ENCODE data around the gene IL18BP.

Gene IL18BP

DNA sequence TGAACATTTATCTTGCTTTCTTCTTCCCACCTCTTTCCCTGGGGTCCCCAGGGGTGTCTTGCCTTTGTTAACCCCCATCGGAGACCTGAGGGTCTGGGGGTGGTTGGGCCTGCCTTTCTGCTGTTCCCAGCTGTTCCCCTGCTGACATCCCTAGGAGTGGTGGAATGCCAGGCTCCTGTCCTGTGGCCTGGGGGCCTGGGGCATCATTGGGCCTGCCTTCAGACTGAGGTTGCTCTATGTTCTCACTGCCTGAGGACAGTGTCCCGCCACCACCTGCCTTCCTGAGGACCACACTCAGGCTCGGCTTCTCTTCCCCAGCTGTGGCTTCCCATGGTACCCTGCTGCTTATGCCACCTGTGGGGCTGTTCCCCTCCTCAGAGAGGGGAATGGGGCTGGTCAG is 1.1 kb upstream of the IL18BP start:
- TF ChIP-seq, protein P1, sequence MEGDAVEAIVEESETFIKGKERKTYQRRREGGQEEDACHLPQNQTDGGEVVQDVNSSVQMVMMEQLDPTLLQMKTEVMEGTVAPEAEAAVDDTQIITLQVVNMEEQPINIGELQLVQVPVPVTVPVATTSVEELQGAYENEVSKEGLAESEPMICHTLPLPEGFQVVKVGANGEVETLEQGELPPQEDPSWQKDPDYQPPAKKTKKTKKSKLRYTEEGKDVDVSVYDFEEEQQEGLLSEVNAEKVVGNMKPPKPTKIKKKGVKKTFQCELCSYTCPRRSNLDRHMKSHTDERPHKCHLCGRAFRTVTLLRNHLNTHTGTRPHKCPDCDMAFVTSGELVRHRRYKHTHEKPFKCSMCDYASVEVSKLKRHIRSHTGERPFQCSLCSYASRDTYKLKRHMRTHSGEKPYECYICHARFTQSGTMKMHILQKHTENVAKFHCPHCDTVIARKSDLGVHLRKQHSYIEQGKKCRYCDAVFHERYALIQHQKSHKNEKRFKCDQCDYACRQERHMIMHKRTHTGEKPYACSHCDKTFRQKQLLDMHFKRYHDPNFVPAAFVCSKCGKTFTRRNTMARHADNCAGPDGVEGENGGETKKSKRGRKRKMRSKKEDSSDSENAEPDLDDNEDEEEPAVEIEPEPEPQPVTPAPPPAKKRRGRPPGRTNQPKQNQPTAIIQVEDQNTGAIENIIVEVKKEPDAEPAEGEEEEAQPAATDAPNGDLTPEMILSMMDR (IDR thresholded peaks at IDR 0.05; ENCODE audit: unreplicated experiment in 3 of 3): no peak
- peaks cover 23% of the 10 kb centered on the region for H3K36me3 Mint-ChIP-seq (ENCODE audit: low read depth)
- no peak overlapping the region for H3K4me3 Mint-ChIP-seq
- no peaks in the 10 kb centered on the region for H3K9me3 Mint-ChIP-seq
- H3K27ac Mint-ChIP-seq: no peak overlapping the region
- H3K27me3 Mint-ChIP-seq (ENCODE audit: low read depth): no peaks in the 10 kb centered on the region
- peaks cover 37% of the 10 kb centered on the region for H3K4me1 Mint-ChIP-seq

DNA sequence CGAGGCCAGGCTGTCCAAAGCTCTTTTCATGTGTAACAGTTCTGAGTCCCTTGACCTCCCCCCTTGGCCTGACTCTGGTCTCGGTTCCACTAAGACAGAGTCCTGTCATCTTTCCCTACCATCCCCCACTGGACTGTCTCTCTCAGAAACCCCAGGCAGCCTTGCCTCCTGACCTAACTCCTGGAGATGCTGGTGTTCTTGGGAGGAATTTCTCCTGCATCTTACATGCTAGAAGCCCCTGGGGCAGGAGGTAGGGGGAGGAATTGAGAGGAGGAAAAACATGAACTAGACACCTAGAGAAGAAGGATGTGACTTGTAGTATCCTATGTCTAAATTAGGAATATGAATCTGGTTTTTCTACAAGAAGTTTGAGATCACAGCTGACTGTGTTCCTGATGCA is 648 bp upstream of the IL18BP start:
- TF ChIP-seq, protein P1 (IDR thresholded peaks at IDR 0.05; ENCODE audit: unreplicated experiment in 3 of 3): no peak
- Mint-ChIP-seq H3K27ac (peak overlapping the region in 1 of 3 experiments; percentile 65), H3K27me3 (ENCODE audit: low read depth) (no peaks in the 10 kb centered on the region), H3K4me3 (no peak overlapping the region), H3K9me3 (no peaks in the 10 kb centered on the region), H3K4me1 (peaks cover 42% of the 10 kb centered on the region), H3K36me3 (ENCODE audit: low read depth) (peaks cover 21% of the 10 kb centered on the region)

DNA sequence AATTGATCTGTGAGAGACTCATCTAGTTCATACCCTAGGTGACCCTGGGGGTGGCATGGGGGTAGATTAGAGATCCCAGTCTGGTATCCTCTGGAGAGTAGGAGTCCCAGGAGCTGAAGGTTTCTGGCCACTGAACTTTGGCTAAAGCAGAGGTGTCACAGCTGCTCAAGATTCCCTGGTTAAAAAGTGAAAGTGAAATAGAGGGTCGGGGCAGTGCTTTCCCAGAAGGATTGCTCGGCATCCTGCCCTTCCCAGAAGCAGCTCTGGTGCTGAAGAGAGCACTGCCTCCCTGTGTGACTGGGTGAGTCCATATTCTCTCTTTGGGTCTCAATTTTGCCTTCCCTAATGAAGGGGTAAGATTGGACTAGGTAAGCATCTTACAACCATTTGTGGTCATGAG is 653 bp downstream of the IL18BP start:
- Mint-ChIP-seq H3K36me3 (ENCODE audit: low read depth) (peaks cover 21% of the 10 kb centered on the region), H3K9me3 (no peaks in the 10 kb centered on the region), H3K4me3 (no peak overlapping the region), H3K27me3 (ENCODE audit: low read depth) (no peaks in the 10 kb centered on the region), H3K27ac (peak overlapping the region in 2 of 3 experiments; percentile 65 to 72), H3K4me1 (peaks cover 43% of the 10 kb centered on the region)
- TF ChIP-seq, protein P1 (IDR thresholded peaks at IDR 0.05; ENCODE audit: unreplicated experiment in 3 of 3): no peak

DNA sequence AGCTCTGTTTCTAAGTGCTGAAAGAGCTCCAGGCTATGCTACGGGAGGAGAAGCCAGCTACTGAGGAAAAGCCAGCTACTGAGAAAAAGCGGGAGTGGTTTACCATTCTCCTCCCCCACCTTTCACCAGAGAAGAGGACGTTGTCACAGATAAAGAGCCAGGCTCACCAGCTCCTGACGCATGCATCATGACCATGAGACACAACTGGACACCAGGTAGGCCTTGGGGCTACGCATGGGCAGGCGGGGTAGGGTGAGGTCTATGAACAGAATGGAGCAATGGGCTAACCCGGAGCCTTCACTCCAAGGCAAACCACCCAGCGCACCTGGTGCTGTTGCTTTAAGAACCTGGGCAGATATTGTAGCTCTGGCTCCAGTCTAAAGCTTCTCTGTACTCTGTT is 1.1 kb downstream of the IL18BP start:
- no peaks in the 10 kb centered on the region for H3K27me3 Mint-ChIP-seq (ENCODE audit: low read depth)

DNA sequence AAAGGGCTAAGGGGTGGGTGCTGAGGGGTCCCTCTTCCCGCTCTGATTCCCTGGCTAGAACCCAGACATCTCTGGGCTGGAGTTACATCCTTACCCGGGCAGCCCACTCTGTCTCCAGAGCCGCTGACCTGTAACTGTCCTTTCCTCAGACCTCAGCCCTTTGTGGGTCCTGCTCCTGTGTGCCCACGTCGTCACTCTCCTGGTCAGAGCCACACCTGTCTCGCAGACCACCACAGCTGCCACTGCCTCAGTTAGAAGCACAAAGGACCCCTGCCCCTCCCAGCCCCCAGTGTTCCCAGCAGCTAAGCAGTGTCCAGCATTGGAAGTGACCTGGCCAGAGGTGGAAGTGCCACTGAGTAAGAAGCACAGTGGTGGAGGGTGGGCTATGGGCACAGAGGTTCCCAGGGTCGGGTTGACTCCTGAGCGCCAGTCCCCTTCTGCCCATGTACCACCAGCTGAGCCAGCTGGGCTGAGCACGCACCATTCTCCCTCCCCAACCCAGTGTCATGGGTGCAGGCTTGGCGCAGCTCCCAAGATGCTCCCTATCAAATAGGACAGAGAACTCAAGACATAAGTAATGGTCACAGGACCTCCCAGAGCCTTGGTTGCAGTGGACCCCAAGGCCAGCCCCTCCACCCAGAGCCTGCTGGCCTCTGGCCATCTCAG is 1.6 kb downstream of the IL18BP start:
- H3K9me3 Mint-ChIP-seq: no peaks in the 10 kb centered on the region
- H3K27ac Mint-ChIP-seq: no peak overlapping the region
- H3K4me3 Mint-ChIP-seq: no peak overlapping the region
- TF ChIP-seq, protein P1 (IDR thresholded peaks at IDR 0.05; ENCODE audit: unreplicated experiment in 3 of 3): no peak
- H3K4me1 Mint-ChIP-seq: peaks cover 43% of the 10 kb centered on the region
- no peaks in the 10 kb centered on the region for H3K27me3 Mint-ChIP-seq (ENCODE audit: low read depth)
- H3K36me3 Mint-ChIP-seq (ENCODE audit: low read depth): peaks cover 22% of the 10 kb centered on the region

More for the DNA sequence above, 1.1 kb downstream of the IL18BP start:
- Mint-ChIP-seq H3K27ac (peak overlapping the region in 2 of 3 experiments; percentile 65 to 72), H3K4me3 (no peak overlapping the region), H3K36me3 (ENCODE audit: low read depth) (peaks cover 21% of the 10 kb centered on the region), H3K9me3 (no peaks in the 10 kb centered on the region), H3K4me1 (peaks cover 43% of the 10 kb centered on the region)
- TF ChIP-seq, protein P1 (IDR thresholded peaks at IDR 0.05; ENCODE audit: unreplicated experiment in 3 of 3): no peak

DNA sequence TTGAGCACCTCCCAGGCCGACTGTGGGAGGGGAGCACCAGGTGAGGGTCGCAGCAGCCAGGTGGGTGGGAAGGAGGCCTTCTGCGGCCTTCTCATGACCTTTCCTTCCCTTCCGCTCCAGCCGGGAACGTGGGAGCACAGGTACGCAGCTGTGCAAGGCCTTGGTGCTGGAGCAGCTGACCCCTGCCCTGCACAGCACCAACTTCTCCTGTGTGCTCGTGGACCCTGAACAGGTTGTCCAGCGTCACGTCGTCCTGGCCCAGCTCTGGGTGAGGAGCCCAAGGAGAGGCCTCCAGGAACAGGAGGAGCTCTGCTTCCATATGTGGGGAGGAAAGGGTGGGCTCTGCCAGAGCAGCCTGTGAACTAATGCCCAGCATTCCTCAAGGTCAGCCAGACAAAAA is 2.6 kb downstream of the IL18BP start:
- Mint-ChIP-seq H3K9me3 (no peaks in the 10 kb centered on the region), H3K27me3 (ENCODE audit: low read depth) (no peaks in the 10 kb centered on the region), H3K4me1 (peaks cover 35% of the 10 kb centered on the region), H3K27ac (peak overlapping the region; percentile 79 to 86 (median 83)), H3K36me3 (ENCODE audit: low read depth) (peaks cover 28% of the 10 kb centered on the region), H3K4me3 (no peak overlapping the region)
- TF ChIP-seq, protein P1 (IDR thresholded peaks at IDR 0.05; ENCODE audit: unreplicated experiment in 3 of 3): no peak

All from nephron (organoid).